Stimulated activated CD8-positive, alpha-beta memory T cell treated with anti-CD3 and anti-CD28 coated beads, Interleukin-4, amount 100 ng/mL, for 4 hours (primary cell): ENCODE data around the gene TMEM101.
"Not testable (repeated sequence)": the region's sequence is repeated elsewhere in the genome, so short reads cannot be mapped to it uniquely, and the experiment has no call there.

Experiments used
- DNase-seq, 2 donors: peaks; one replicate each; pipeline ENCODE4 v3.0.0-alpha.2; 2020; ENCODE audit warnings: low read depth in 2 of 2, low spot score in 1 of 2

TMEM101 gene

DNA sequence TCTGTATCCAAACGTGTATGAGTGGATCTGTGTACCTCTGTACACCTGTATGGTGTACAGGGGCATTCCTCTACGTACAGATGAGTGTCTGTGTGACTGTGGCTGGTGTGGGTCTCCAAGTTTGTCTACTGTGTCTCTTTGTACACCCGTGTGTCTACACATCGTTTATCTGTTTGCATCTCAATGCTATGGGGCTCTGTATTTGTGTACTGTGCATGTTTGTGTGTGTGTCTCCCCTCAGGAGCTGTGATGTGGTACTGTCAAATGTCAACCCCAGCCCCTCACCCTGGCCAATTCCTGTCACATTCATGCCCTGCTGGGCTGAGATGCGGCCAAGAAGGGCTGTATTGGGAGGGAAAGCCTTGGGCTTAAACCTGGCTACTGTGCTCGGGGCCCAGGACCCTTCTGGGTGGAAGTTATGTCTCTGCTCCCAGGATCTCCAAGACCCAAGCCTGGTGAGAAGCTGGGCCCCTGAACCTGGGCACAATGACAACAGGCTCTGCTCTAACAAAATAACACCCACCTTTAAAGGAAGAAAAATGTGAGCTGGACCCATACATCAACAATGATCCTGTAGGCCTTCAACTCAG lies 13.8 kb downstream of the TMEM101 start:
- no peak for DNase-seq

DNA sequence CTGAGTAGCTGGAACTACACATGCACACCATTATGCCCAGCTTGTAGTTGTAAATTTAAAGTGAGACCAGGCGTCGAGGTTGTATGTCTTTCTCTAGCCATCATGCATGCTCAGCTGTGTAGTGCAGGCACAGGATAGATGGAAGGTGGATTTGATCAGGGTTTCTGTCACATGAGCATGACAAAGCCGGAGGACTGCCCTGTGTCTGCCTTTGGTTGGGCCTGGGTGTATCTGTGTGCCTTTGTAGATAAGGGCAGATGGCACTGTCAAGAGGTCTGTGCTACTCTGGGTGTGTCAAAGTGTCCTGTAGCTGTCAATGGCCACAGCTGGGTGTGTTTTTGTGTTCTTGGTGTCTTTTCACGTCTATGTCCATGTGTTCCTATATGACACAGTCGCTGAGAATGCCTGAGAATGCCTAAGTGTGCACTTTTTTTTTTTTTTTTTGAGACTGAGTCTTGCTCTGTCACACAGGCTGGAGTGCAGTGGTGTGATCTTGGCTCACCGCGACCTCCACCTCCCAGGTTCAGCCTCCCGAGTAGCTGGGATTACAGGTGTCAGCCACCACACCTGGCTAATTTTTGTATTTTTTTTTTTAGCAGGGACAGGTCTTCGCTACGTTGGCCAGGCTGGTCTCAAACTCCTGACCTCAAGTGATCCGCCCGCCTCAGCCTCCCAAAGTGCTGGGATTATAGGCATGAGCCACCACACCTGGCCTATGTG lies 14.5 kb downstream of the TMEM101 start:
- DNase-seq = no peak

DNA sequence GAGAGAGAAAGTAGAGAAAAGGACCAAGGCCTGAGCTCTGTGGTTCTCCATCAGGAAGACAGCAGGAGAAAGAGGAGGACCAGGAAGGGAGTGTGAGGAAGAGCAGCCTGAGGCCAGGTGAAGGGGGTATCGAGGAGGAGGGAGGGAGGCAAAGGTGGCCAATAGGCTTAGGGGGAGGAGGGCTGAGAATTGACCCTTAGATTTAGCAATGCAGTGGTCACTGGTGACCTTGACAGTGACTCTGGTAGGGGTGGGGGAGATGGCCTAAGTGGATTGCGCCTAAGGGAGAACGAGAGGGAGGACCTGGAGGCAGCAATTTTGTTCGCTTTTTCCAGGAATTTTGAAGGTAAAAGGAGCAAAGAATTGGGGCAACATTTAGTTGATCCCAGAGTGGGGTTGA lies 15.7 kb downstream of the TMEM101 start:
- no peak for DNase-seq

DNA sequence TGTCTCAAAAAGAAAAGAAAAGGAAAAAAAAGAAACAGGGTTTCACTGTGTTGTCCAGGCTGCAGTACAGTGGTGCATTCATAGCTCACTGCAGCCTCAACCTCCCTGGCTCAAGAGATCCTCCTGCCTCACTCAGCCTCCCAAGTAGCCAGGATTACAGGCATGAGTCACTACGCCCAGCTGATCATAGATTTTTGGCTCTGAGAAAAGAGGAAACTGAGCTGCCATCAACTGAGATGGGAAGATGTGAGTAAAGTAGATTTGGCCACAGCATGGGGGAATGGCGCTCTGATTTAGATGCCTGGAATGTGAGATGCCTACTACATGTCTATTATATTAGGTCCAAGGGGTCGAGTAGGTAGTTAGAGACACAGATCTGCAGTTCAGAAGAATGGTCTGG lies 16.2 kb downstream of the TMEM101 start:
- no peak for DNase-seq

DNA sequence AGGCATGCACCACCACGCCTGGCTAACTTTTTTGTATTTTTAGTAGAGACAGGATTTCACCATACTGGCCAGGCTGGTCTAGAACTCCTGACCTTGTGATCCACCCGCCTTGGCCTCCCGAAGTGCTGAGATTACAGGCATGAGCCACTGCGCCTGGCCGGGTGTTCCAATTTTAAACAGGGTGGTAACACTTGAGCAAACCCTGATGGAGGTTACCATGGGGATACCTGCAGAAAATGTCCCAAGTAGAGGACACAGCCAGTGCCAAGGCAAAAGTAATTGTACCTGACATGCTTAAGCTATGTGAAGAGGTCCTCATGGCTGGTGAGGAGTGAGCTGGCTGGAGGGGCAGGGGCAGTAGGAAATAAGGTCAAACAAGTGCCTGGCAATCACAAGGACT lies 17.6 kb downstream of the TMEM101 start:
- DNase-seq = not testable (repeated sequence)

DNA sequence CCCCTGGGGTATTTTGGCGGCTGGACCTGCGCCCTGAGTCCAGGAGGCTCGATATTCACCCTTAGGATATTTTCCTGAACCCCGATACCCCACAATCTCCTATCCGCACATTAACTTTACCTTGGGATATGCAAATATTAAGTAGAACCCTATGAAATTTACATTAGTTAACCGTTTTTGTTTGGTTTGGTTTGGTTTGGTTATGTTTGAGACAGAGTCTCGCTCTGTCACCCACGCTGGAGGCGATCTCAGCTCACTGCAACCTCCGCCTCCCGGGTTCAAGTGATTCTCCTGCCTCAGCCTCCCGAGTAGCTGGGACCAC lies 19.7 kb downstream of the TMEM101 start:
- no peak for DNase-seq

DNA sequence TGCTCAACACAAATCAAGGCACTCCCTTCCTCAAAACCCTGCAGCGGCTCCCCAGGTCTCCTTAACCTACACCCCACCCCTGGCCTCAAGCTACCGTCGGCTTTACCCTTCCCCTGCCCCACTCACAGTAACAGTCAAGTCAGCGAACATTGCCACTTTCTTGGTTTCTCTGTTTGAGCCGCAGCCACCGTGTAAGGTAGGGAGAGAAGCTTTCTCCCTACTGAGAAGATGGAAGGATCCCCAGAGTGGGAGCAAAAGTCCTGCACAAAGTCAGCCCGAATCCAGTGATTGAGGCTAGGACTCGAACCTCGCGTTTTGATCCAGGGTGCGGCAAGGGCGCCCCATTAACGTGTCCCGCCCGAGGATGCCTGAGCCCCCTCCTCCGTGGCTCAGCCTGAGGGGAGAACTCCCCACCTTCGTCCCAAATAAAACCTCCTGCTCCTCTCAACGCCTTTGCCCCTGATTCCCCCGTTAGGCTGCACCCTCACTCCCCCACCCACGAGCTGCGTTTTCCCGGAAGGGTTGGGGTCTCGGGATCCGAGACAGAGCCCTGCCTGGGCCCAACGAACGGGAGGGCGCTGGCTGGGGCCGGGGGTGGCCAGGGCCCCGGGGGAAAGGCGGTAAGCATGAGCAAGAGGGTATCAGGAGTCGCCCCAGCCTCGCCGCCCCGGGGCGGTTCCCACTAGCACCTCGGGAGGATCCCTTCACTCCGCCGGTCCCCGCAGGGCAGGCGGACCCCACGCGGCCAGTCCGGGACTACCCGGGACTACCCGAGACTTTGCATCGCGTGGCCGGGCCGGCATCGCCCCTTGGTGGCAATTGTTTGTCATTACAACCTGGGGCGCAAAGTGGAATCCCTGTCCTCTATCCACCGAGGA lies 20.3 kb downstream of the TMEM101 start:
- DNase-seq = peak in 1 of 2 donors; percentile 33

DNA sequence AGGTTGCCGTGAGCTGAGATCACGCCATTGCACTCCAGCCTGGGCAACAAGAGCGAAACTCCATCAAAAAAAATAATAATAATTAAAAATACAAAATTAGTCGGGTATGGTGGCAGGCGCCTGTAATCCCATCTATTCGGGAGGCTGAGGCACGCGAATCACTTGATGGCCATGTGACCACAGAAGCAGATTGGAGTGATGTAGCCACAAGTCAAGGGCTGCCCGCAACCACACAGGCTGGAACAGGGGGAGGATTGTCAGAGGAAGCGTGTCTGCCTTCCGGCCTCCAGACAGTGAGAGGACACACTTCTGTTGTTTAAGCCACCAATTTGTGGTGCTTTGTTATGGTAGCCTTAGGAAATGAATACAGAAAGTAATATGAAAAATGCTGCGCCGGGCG lies 22.1 kb downstream of the TMEM101 start:
- DNase-seq = no peak

DNA sequence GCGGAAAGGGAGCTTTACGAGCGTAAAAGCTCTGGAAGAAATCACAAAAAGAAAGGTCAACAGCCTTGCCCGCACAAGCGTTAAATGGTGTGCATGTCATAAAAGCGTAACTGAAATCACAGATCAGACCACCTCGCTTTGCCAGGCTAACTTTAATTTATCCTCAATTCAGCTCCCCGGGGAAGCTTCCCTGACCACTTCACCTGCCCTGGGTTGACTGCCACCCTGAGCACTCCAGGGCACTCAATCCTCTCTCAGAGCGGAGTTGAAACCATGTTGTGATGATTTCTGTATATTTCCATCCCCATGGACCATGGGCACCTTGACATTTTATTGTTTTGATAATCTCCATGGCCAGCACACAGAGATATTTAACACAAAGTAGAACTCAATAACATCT lies 26.5 kb downstream of the TMEM101 start:
- no peak for DNase-seq

DNA sequence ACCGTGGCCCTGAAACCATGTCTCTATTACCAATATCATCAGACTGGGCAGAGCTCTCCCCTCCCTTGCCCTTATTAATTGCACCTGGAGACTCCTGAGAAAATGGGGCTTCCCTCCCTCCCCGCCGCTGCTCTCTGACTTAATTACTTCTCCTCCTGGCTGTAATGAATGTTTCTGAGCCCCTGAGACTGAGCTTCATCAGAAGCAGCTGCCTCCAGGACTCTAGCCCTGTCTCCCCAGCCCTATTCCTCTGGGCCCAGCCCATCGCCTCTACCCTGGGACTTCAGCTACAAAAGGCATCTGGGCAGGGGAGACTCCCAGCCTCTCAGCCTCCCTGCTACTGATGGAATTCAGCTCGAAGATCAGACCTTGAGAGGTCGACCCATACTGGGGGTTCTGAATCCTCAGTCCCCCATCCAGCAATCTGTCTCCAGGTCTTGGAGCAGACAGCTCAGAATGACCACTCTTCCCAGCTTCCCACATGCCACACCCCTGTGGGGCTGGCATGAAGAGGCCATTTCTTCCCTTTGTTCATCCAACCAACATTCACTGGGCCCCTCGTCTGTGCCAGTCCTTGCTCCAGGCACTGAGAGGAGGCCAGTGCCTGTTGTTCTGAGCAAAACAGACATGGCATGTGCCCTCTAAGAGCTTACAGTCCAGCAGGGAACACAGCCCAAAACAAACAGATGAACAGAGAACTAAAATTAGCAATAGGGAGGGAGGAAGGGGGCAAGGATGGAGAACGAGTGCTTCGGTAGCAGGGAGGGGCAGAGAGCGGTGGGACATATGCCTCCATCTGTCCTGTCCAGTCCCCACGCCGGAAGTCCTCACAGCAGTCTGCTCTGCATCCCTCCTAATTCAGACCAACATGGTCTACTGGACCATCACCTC lies 27.4 kb downstream of the TMEM101 start:
- DNase-seq = no peak

DNA sequence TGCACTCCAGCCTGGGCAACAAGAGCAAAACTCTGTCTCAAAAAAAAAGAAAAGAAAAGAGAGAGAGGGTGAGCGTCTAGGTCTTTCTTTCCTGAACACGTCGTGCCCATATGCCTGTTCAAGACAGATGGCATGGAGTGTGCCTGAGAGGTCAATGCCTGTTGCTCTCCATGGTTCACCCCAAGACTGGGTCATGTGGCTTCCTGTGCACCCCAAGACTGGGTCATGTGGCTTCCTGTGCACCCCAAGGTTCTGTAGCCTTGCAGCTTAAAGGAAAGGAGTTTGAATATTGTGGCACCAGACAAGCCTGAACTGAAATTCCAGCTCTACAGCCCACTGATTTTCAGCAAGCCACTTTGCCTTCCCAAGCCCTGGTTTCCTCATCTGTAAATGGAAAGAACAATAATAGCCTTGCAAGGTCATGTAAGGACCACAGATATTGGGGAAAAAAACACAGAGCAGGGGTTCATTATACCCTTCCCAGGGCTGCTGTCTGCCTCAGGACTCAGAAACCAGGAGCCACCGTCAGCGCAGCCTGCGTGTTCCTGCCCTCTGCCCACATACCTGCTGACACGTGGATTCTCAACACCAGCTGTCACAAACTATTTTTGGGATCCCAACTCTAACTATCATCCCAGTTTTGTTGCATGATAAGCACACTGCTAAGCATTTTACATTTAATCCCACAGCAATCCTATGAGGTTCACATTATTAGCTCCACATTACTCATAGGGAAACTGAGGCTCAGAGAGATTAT lies 28.4 kb downstream of the TMEM101 start:
- DNase-seq = no peak

DNA sequence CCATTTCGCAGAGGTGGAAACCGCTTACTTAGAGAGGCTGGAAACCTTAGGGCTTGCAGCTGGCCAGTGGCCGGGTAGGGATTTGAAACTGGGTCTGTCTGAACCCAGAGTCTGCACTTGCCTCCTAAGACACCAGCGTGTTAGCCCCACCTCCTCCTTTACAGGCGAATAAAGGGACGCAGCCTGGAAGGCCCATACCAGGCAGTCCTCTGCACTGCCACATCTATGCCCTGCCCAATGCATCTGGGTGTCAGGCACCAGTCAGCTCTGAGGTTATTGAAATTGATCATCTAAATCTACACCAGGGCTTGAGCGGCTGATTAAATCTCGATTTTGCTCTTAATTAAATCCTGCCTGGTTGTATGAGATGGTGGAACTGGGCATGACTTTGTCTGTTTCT lies 30.2 kb downstream of the TMEM101 start:
- no peak for DNase-seq

DNA sequence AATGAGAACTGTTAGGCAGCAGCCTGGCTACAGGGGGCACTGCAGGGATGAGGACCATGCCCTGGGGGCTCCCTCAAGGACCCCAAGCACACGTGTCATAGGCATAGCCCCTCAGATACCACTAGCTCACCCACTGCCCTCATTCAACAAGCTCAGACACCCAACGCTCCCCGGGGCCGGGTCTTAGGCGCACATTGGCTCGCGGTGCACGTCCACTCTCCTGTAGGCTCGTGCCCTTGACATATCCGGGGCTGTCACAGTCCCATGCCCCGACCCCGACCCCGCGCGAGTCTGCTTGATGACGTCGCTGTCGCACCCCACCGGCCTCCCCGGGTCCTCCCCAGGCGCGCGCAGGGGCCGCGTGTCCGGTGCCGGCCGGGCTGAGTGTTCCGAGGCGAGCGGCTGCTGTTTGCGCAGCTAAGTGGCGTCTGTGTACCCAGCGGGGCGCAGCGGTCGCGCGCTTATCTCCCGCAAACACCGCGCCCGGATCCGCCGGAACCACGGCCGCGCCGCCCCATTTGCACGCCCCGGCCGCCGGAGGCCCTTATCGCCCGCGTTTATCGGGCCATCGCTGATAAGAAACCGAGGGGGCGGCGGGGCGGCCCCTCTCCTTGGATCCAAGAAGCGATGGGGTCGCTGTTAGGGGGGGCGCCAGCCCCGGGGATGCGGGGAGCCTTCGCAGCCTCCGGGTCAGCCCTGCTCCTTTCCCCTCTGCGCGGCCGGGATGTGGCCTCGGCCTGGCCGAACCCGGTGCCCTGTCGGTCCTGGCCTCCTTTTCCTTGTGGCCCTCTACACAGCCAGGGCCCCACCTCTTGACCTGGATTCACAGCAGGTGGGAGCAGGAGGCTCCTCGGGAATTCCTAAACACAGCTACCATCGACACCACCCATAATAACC lies 31.0 kb downstream of the TMEM101 start:
- no peak for DNase-seq

DNA sequence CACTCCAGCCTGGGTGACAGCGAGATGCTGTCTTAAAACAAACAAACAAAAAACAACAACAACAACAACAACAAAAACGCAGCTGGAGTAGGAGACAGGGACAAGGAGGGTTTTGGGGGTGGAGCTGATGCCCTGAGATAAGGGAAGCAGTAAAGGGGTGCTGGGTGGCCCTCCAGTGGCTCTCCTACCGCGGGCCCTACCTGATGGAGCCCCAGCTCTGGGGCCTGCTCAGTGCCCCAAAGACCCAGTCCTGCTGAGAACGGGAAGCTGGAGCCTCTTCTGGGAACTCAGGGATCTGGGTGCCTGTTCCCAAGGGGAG lies 31.6 kb downstream of the TMEM101 start:
- DNase-seq = no peak

DNA sequence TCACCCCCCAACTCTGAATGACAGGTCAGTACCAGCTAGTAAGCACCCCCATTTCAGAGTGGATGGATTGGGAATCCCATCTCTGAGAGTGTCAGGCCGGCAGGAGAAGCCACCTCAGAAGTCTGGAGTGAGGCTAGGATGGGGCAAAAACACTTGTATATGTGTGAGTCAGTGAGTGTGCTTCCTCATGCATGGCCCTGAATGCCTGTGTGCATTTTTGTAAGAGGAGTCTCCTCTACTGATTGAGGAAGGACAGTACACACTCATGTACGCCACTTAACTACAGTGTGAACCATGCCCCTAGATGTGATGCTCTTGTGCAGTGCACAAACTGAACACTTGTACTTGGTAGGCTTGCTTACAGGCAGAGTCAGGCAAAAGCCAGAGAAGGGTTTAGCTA lies 32.6 kb downstream of the TMEM101 start:
- no peak for DNase-seq

DNA sequence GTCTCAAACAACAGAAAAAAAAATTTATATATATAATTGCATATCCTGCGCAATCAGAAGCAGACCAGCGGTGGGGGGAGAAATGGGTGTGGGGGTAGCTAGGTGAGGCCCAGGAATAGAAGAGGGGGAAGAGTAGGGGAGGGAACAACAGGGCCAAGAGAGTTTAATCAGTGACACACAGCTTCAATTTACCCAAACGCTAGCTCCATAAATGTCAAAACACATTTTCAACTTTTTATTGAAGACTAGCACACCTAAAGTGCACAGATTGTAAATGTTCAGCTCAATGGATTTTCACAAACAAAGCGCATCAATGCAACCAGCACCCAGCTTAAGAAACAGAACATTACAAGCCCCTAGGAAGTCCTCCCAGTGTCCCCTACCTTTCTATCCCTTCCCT lies 35.1 kb downstream of the TMEM101 start:
- DNase-seq = no peak

DNA sequence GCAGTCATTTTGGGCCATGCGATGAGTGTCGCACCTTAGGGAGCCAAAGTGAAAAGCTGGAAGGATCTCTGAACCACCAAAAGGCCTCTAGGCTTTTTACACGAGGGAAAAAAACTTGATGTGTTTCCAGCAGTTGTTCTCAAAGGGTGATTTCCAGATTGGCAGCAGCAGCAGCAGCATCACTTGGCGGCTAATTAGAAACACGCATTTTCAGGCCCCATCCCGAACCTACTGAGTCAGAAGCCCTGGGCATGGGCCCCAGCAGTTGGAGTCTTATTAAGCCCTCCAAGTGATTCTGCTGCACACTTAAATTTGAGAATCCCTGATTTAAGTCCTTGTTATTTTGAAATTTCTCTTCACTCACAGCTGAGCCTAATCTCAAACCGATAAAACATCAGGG lies 35.8 kb downstream of the TMEM101 start:
- no peak for DNase-seq

DNA sequence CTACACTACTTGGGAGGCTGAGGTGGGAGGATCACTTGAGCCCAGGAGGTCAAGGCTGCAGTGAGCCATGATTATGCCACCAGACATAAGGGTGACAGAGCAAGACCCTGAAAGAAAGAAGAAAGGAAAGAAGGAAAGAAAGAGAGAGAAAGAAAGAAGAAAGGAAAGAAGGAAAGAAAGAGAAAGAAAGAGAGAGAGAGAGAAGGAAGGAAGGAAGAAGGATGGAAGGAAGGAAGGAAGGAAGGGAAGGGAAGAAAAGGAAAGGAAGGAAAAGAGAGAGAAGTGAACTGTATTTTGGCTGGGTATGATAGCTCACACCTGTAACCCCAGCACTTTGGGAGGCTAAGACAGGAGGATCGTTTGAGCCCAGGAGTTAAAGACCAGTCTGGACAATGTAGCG lies 36.7 kb downstream of the TMEM101 start:
- no peak for DNase-seq

DNA sequence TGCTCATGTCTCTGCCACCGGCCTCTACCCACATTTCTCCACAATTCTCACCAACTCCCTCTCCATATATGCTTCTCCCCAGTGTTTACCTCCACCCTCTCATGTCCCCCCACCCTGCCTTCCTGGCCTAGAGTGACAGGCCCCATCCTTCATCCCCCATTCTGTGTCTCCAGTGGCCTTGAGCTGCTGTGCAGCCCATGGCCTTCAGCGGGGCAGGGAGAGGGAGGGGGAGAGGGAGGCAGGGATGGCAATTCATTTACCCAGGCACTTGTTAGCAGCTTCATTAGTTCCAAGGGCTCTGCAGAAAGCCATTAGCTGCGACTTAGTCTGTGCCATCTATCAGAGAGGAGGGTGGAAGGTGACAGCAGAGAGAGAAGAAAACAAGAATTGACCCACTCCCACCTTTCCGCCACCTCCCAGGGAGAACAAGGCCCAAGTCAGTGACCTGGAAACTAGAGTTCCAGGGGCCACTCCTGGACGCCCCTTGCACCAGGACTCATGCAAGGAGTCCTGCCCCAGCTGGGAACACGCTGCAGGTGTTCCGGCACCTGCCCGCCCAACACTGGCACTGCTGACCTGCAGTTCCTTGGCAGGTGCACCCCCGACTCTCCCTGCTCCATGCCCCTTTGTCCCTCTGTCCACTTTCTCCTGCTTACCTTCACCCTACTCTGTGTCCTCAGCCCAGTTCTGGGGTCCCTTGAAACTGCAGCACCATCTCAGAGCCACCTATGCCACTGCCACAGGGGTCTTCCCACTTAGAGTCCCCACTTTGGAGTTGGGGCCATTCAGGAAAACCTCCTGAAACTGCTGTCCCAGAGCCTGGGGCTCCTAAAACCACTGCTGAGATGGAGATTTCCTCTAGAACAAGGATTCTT lies 37.6 kb downstream of the TMEM101 start:
- DNase-seq = no peak
